Breast epithelium (tissue), 3 donors: ENCODE results near the gene ZG16B.

Source experiments
- CTCF ChIP-seq, 3 donors: fragments of 450-650 bp; IDR thresholded peaks; one replicate each; pipeline ENCODE4 v1.5.1; 2016 to 2017; ENCODE audit warnings: antibody characterized with exemption in 3 of 3, mild to moderate bottlenecking in 3 of 3, moderate library complexity in 3 of 3
- POLR2A ChIP-seq: fragments of 450-650 bp; IDR thresholded peaks from one replicate; pipeline ENCODE4 v1.6.1; 2016; ENCODE audit warnings: antibody characterized with exemption, mild to moderate bottlenecking, moderate library complexity

DNA sequence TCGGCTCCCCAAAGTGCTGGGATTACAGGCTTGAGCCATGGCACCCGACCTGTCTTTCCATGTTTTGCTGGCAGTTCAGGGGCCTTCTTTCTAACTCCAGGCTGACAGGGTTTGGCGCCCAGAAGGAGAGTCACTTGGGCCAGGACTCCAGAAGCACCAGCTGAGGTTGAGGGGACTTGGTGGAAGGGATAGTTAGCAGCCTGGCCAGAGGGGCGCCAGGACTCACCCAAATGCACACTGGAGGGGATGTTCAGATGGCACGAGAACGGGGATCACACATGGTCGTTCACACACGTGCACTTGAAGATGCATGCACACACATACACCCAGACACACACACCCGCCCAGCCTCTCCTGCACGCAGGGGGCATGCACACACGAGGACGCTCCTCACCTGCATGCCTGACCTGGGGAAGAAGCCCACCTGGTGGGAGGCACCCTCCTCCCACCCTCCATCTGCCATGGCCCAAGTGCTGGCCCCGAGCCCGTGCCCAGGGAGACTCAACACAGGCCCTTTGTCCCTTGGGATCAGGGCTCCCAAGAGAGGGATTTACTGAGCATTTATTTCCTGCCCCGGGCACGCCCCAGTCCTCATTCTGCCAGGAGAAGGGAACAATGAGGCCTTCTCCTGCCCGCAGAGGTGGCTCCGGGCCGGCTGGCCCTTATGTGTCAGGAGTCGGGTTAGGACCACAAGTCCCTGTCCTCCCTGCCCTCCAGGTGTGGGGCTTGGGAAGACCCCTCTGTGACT is 15.4 kb upstream of the ZG16B start:
- TF ChIP-seq CTCF (IDR thresholded peaks at IDR 0.05) (no peak), POLR2A (no peak)
